Colonic mucosa (tissue), 4 donors: Measurements from ENCODE around the gene PGM5. TPM values are rescaled to one million over a fixed set of nuclear protein-coding genes. Genes with fewer than 3 reads are reported as not detected.

Source experiments
- DNase-seq: peaks from one replicate; pipeline ENCODE4 v3.0.0-alpha.2; 2020
- H3K27ac ChIP-seq: fragments of 200-600 bp; one replicate; pipeline ENCODE4 v1.8.0; 2021
- H3K27me3 ChIP-seq: fragments of 200-600 bp; one replicate; pipeline ENCODE4 v1.8.0; 2021
- H3K36me3 ChIP-seq: fragments of 200-600 bp; one replicate; pipeline ENCODE4 v1.8.0; 2021
- H3K4me1 ChIP-seq: fragments of 200-600 bp; one replicate; pipeline ENCODE4 v1.8.0; 2021; ENCODE audit warnings: mild to moderate bottlenecking
- H3K4me3 ChIP-seq: fragments of 200-600 bp; one replicate; pipeline ENCODE4 v1.8.0; 2021
- H3K9ac ChIP-seq, 2 donors: one replicate each; pipeline ENCODE4 v1.7.0; 2013; ENCODE audit warnings: control low read depth in 2 of 2, low read depth in 2 of 2, low read length in 2 of 2
- H3K9me3 ChIP-seq: fragments of 200-600 bp; one replicate; pipeline ENCODE4 v1.8.0; 2021
- CTCF ChIP-seq: fragments of 200-600 bp; IDR thresholded peaks from one replicate; pipeline ENCODE4 v1.8.0; 2022; ENCODE audit warnings: antibody characterized with exemption, mild to moderate bottlenecking
- intact Hi-C: fragments of 100-400 bp; cut with DNase I; formaldehyde crosslinking; loops from one replicate; pipeline ENCODE4 v1.14.1; 2022
- total RNA-seq, 2 donors: library from RNA; stranded (reverse); fragmentation: NEBNext Ultra II Directional in 1 of 2; extraction: Animal tissue kit (Norgen Biotek cat#: 25700) in 1 of 2; gene quantifications; one replicate each; pipeline ENCODE4 v1.2.1, GENCODE V29; 2021
- donor health status: healthy.
- donor health status: DM: no; HTN: no; CAD: no.
- donor health status: DM: no; HTN: no; CAD: no.

Gene PGM5
- total RNA-seq, 2 donors from 2014 or later = 7.7 to 48.6 TPM

GRCh38 chr9:68418259-68418845 is 61.9 kb downstream of the PGM5 start:
- TF ChIP-seq CTCF = no peak
- no peak overlapping the region for H3K4me3 ChIP-seq
- H3K9me3 ChIP-seq = no peaks in the 10 kb centered on the region
- intact Hi-C loops = no loop called here
- no peaks in the 10 kb centered on the region for H3K27me3 ChIP-seq
- DNase-seq = no peak
- H3K4me1 ChIP-seq = no peaks in the 10 kb centered on the region
- no peak overlapping the region for H3K27ac ChIP-seq
- H3K9ac ChIP-seq = no peak overlapping the region
- no peaks in the 10 kb centered on the region for H3K36me3 ChIP-seq

- H3K27ac ChIP-seq = no peak overlapping the region
- no peak for DNase-seq
- no peak overlapping the region for H3K9ac ChIP-seq
- H3K36me3 ChIP-seq = no peaks in the 10 kb centered on the region
- H3K4me3 ChIP-seq = no peak overlapping the region
- no peaks in the 10 kb centered on the region for H3K27me3 ChIP-seq
- no peak for TF ChIP-seq CTCF
- no peaks in the 10 kb centered on the region for H3K9me3 ChIP-seq
- intact Hi-C loops = no loop called here
- no peaks in the 10 kb centered on the region for H3K4me1 ChIP-seq
These were observed 63.5 kb downstream of the PGM5 start for GRCh38 chr9:68419901-68420300.

- Histone ChIP-seq H3K9me3 (no peaks in the 10 kb centered on the region), H3K4me1 (no peaks in the 10 kb centered on the region), H3K27me3 (no peaks in the 10 kb centered on the region), H3K9ac (no peak overlapping the region), H3K27ac (no peak overlapping the region), H3K36me3 (no peaks in the 10 kb centered on the region), H3K4me3 (no peak overlapping the region)
- intact Hi-C loops = no loop called here
- no peak for DNase-seq
- TF ChIP-seq CTCF = no peak
These were observed 70.3 kb downstream of the PGM5 start for GRCh38 chr9:68426755-68427154.

GRCh38 chr9:68427216-68427977 is 71.0 kb downstream of the PGM5 start:
- H3K4me1 ChIP-seq = no peaks in the 10 kb centered on the region
- no peak for TF ChIP-seq CTCF
- no peaks in the 10 kb centered on the region for H3K9me3 ChIP-seq
- no peak for DNase-seq
- H3K27me3 ChIP-seq = no peaks in the 10 kb centered on the region
- H3K9ac ChIP-seq = no peak overlapping the region
- intact Hi-C loops = no loop called here
- no peak overlapping the region for H3K27ac ChIP-seq
- no peak overlapping the region for H3K4me3 ChIP-seq
- no peaks in the 10 kb centered on the region for H3K36me3 ChIP-seq

GRCh38 chr9:68428481-68428880 is 72.1 kb downstream of the PGM5 start:
- Histone ChIP-seq H3K9ac (no peak overlapping the region), H3K27ac (no peak overlapping the region), H3K9me3 (no peaks in the 10 kb centered on the region), H3K27me3 (no peaks in the 10 kb centered on the region), H3K36me3 (no peaks in the 10 kb centered on the region), H3K4me3 (no peak overlapping the region), H3K4me1 (no peaks in the 10 kb centered on the region)
- no peak for DNase-seq
- intact Hi-C loops = no loop called here
- no peak for TF ChIP-seq CTCF
